LNCaP clone FGC (cell line): ENCODE measurements around the gene CAMK2A.

Experiments used
- DNase-seq: peaks from one replicate; pipeline ENCODE4 v3.0.0-alpha.2; 2011; ENCODE audit warnings: low read depth
- H3K4me3 ChIP-seq: 2 replicates; pipeline ENCODE4 v1.5.1; 2011; ENCODE audit warnings: mild to moderate bottlenecking, low read depth, low read length, control low read depth
- CTCF ChIP-seq: IDR thresholded peaks from 2 replicates; pipeline ENCODE4 v1.5.1; 2012; ENCODE audit warnings: mild to moderate bottlenecking; ENCODE audit not compliant: control insufficient read depth, insufficient read depth; ENCODE audit errors: extremely low read depth

Gene CAMK2A

GRCh38 chr5:150322202-150322601 lies 32.6 kb upstream of the CAMK2A start:
- no peak overlapping the region for H3K4me3 ChIP-seq
- no peak for DNase-seq
- TF ChIP-seq CTCF, result no peak

- TF ChIP-seq CTCF, result no peak
- DNase-seq, result no peak
- no peak overlapping the region for H3K4me3 ChIP-seq
Observed at GRCh38 chr5:150321784-150322183, 32.2 kb upstream of the CAMK2A start.

GRCh38 chr5:150321211-150321610 lies 31.6 kb upstream of the CAMK2A start:
- TF ChIP-seq CTCF, result no peak
- H3K4me3 ChIP-seq, result no peak overlapping the region

GRCh38 chr5:150320044-150320613 lies 30.6 kb upstream of the CAMK2A start:
- H3K4me3 ChIP-seq, result no peak overlapping the region
- no peak for DNase-seq
- TF ChIP-seq CTCF, result no peak

More at GRCh38 chr5:150321211-150321610, 31.6 kb upstream of the CAMK2A start:
- no peak for DNase-seq

- no peak overlapping the region for H3K4me3 ChIP-seq
- TF ChIP-seq CTCF, result no peak
- no peak for DNase-seq
Observed at GRCh38 chr5:150319484-150319790, 29.9 kb upstream of the CAMK2A start.

GRCh38 chr5:150318613-150319483 lies 29.3 kb upstream of the CAMK2A start:
- no peak for DNase-seq
- no peak for TF ChIP-seq CTCF
- no peak overlapping the region for H3K4me3 ChIP-seq
